Liver (tissue), 3 donors: ENCODE measurements around the gene KIF1A.

Source experiments
- ATF3 ChIP-seq: IDR thresholded peaks from 2 replicates; pipeline ENCODE4 v1.6.1; 2016; ENCODE audit warnings: antibody characterized with exemption
- CTCF ChIP-seq: fragments of 150-350 bp; IDR thresholded peaks from 2 replicates; pipeline ENCODE4 v1.5.1; 2017; ENCODE audit warnings: improper control_type of control experiment, low read depth, low read length; ENCODE audit not compliant: missing input control
- EGR1 ChIP-seq, 2 donors: IDR thresholded peaks; 2 replicates each; pipeline ENCODE4 v1.6.1; 2016 to 2018; ENCODE audit warnings: antibody characterized with exemption in 2 of 2, low read depth in 2 of 2
- GABPA ChIP-seq, 2 donors: IDR thresholded peaks in 1 of 2; conservative IDR thresholded peaks in 1 of 2; 2 replicates each; pipeline ENCODE4 v1.6.1; 2016; ENCODE audit warnings: antibody characterized with exemption in 2 of 2, mild to moderate bottlenecking in 1 of 2, moderate library complexity in 1 of 2
- JUND ChIP-seq, 2 donors: IDR thresholded peaks; 2 replicates each; pipeline ENCODE4 v1.6.1; 2016; ENCODE audit warnings: antibody characterized with exemption in 2 of 2
- RAD21 ChIP-seq, 2 donors: IDR thresholded peaks; 2 replicates each; pipeline ENCODE4 v1.6.1; 2016; ENCODE audit warnings: antibody characterized with exemption in 2 of 2, mild to moderate bottlenecking in 2 of 2
- REST ChIP-seq: IDR thresholded peaks from 2 replicates; pipeline ENCODE4 v1.6.1; 2016; ENCODE audit warnings: antibody characterized with exemption, mild to moderate bottlenecking
- TAF1 ChIP-seq: conservative IDR thresholded peaks from 2 replicates; pipeline ENCODE4 v1.6.1; 2016; ENCODE audit warnings: antibody characterized with exemption, mild to moderate bottlenecking
- YY1 ChIP-seq: IDR thresholded peaks from 2 replicates; pipeline ENCODE4 v1.6.1; 2016; ENCODE audit warnings: antibody characterized with exemption, mild to moderate bottlenecking
- ZBTB33 ChIP-seq: IDR thresholded peaks from 2 replicates; pipeline ENCODE4 v1.6.1; 2016; ENCODE audit warnings: antibody characterized with exemption
- TF ChIP-seq, protein P1 (sequence below): IDR thresholded peaks from 2 replicates; pipeline ENCODE4 v1.6.1; 2016; ENCODE audit warnings: antibody characterized with exemption
- donor health status: healthy.
- donor health status: healthy.

DNA sequence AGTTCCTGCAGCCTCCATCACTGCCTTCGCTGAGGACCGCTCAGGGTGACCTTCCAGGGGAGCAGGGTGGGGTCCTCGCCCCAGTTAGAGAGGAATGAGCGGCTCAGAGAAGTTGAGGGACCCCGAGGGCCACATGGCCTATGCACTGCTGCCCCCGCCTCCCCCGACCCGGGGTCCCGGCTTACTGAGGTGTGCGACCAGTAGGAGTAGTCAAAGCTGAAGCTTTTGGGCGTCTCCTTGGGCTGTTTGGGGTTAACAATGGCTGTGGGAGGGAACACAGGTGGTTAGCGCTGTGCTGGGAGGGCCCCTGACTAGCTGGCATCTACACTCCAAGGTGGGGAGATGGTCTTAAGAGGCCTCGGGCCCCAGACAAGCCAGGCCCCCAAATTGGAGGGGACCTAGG is 31.0 kb downstream of the KIF1A start:
- TF ChIP-seq TAF1: no peak
- no peak for TF ChIP-seq YY1
- no peak for TF ChIP-seq CTCF
- TF ChIP-seq RAD21 (IDR thresholded peaks at IDR 0.05): no peak
- no peak for TF ChIP-seq REST
- TF ChIP-seq, protein P1, sequence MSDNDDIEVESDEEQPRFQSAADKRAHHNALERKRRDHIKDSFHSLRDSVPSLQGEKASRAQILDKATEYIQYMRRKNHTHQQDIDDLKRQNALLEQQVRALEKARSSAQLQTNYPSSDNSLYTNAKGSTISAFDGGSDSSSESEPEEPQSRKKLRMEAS: no peak
- TF ChIP-seq ZBTB33: no peak
- no peak for TF ChIP-seq EGR1 (IDR thresholded peaks at IDR 0.05; ENCODE audit: low read depth in 2 of 2)
- TF ChIP-seq JUND (IDR thresholded peaks at IDR 0.05): no peak
- no peak for TF ChIP-seq ATF3
- no peak for TF ChIP-seq GABPA (IDR thresholded peaks at IDR 0.05 in 1 of 2, conservative IDR thresholded peaks at IDR 0.05 in 1 of 2)
